ENCODE data around the gene ITPRIP.

- TF ChIP-seq POLR2A (IDR thresholded peaks at IDR 0.05; ENCODE audit: low read depth, low read length) (no peak), TAF1 (IDR thresholded peaks at IDR 0.05; ENCODE audit: low read depth, low read length) (no peak), POLR2AphosphoS5 (IDR thresholded peaks at IDR 0.05; ENCODE audit: low read depth, low read length) (no peak), SPI1 (IDR thresholded peaks at IDR 0.05; ENCODE audit: low read depth, low read length) (no peak), POU2F2 (IDR thresholded peaks at IDR 0.05; ENCODE audit: low read depth, low read length) (no peak), PAX5 (IDR thresholded peaks at IDR 0.05; ENCODE audit: insufficient read depth, low read length, severe bottlenecking) (no peak)
Observed at GRCh38 chr10:104376784-104377300, 38.6 kb upstream of the ITPRIP start.

Measured in GM12891 (cell line).